ENCODE measurements around the gene NFE2L3. TPM values are rescaled to one million over a fixed set of nuclear protein-coding genes. Genes with fewer than 3 reads are reported as not detected.
"Not testable (repeated sequence)": the region's sequence is repeated elsewhere in the genome, so short reads cannot be mapped to it uniquely, and the experiment has no call there.

Gene NFE2L3
- total RNA-seq, 2 donors from 2014 or later, result 13.0 to 24.0 TPM

DNA sequence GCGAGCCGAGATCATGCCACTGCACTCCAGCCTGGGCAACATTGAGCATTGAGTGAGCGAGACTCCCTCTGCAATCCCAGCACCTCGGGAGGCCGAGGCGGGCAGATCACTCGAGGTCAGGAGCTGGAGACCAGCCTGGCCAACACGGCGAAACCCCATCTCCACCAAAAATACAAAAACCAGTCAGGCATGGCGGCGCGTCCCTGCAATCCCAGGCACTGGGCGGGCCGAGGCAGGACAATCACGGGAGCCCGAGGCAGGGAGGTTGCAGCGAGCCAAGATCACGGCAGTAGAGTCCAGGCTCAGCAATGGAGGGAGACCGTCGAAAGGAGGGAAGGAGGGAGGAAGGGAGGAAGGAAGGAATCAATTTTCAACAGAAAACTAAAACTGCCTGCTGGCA lies 25.3 kb downstream of the NFE2L3 start:
- H3K27ac Mint-ChIP-seq, result peak overlapping the region in 1 of 2 donors; percentile 93

DNA sequence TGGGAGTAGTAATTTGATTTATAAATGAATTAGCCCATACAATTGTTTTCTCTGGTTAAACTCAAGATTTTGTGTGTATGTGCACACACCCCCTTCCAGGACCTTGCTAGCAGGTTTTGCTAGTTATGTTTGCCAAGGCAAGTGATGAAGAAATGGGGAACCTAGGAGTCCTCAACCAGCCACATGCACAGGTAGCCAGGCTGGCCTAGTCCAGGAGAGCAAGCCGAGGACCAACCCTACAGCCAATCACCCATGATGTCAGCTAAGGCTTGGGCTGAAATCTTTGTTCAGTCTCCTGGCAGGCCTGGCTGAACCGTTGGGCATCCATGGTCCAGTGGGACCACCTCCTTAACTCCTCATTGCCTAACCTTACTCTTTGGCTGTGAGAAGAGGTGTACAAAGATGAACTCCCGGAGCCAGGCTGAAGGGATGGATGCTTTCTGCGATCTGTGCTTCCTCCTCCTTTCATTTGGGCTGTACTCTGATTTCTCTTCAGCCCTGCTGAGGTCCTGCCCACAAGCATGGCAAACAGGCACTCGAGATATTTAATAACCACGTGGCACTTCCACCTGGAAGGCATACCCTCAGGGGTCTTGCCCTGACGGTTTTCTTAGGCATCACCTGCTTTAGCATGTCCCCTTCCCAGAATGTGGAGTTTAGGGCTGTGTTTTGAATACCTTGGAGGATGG lies 26.4 kb downstream of the NFE2L3 start:
- H3K36me3 Mint-ChIP-seq, result peaks cover 0 to 6% of the 10 kb centered on the region in 2 donors
- ATAC-seq (peak in 1 of 2 donors; percentile 19), DNase-seq (ENCODE audit: low spot score in 2 of 2) (no peak)
- peak overlapping the region in 1 of 2 donors; percentile 36 for H3K27ac Mint-ChIP-seq
- H3K9me3 Mint-ChIP-seq, result no peaks in the 10 kb centered on the region

More for the DNA sequence above, 25.3 kb downstream of the NFE2L3 start:
- not testable (repeated sequence) for ATAC-seq; DNase-seq (ENCODE audit: low spot score in 2 of 2); H3K36me3 Mint-ChIP-seq; H3K9me3 Mint-ChIP-seq

DNA sequence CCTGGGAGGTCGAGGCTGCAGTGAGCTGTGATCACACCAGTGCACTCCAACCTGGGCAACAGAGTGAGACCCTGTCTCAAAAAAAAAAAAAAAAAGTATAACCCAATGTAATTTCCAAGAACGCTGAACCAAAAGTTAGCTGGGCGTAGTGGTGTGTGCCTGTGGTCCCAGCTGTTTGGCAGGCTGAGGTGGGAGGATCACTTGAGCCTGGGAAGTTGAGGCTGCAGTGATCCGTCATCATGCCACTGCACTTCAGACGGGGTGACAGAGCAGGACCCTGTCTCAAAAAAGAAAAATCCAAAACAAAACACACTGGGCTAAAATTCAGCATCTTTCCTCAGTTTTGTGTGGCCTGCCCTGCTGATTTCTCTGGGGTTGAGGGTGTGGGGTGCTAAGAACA lies 27.4 kb downstream of the NFE2L3 start:
- Mint-ChIP-seq H3K9me3 (no peaks in the 10 kb centered on the region), H3K36me3 (peaks cover 0 to 9% of the 10 kb centered on the region in 2 donors), H3K27ac (no peak overlapping the region)
- DNase-seq (ENCODE audit: low spot score in 2 of 2) (no peak), ATAC-seq (peak in 1 of 2 donors; percentile 7)

DNA sequence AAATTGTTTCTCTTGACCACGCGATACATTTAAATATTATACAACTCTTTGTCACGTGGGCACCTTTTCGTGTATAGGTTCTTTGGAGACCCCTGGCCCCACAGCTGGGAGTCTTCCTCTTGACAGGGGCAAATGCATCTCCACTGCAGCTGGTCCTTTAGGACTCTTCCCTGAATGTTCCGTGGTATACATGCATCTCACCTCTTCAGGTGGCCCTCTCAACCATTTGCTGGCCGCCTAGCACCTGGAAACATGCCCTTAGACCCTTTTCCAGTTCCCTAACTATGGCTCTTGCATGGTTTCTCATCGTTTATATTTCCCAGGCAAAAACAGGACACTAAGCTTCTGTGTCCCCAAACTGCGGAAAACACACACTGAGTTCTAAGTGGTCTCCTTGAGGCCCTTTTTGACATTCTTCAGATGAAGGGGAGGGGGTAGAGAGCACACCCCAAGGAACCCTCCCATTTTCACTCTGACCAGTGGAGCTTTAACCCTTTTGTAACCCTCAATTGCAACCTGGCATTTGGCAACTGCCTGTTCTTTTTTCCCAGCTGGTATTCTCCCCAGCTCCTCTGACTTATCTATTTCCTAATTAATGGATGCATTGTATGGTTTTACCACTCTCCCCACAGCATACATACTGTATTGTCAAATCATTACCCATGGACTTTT lies 28.0 kb downstream of the NFE2L3 start:
- H3K36me3 Mint-ChIP-seq, result peaks cover 0 to 15% of the 10 kb centered on the region in 2 donors

DNA sequence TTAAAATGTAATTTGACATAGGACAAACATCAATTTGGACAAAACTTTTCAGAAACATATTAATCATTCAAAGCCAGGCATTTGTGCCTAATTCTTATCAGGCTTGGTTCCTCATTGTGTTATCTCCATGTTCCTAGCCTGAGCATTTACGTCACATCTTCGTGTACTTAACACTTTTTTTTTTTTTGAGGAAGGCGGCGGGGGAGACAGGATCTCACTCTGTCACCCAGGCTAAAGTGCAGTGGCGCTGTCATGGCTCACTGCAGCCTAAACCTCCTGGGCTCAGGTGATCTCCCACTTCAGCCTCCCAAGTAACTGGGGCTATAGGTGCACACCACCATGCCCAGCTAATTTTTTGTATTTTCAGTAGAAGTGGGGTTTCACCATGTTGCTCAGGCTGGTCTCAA lies 28.8 kb downstream of the NFE2L3 start:
- Mint-ChIP-seq H3K27ac (peak overlapping the region; percentile 23 to 47), H3K36me3 (peaks cover 0 to 23% of the 10 kb centered on the region in 2 donors), H3K9me3 (no peaks in the 10 kb centered on the region)
- ATAC-seq, result no peak
- DNase-seq (ENCODE audit: low spot score in 2 of 2), result no peak

More for the DNA sequence above, 28.0 kb downstream of the NFE2L3 start:
- H3K27ac Mint-ChIP-seq, result peak overlapping the region; percentile 24 to 47
- DNase-seq (ENCODE audit: low spot score in 2 of 2) (no peak), ATAC-seq (peak in 1 of 2 donors; percentile 17)
- H3K9me3 Mint-ChIP-seq, result no peaks in the 10 kb centered on the region

DNA sequence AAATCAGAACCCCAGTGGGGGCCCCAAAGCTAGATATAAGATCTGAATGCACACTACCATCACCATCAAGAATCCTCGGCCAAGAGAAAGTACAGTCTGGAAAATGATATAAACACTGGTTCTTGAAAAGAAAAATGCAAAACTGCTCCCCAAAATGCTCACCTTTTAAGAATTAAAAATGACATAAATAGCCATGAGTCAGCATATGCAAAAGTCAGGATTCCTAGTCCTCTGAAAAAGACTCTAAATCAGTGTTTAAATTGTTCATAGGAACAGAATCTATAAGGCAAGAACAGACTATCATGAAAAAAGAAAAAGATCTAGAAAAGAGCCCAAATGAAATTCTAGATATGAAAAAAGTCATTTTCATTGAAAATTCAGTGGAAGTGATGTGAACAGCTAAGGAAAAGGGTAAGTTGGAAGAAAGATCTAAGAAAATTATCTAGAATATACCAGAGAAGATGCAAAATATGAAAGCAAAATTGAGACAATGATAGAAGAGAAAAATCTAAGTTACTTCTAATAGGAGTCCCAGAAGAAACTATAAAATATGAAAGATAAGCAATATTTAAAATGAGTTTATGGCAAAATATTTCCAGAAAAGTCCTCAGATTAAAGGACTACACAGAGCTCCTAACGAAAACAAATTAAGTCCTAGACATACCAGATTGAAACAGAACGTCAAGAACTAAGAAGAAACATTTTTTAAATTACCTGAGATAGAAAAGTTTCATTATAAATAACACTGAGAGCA lies 29.7 kb downstream of the NFE2L3 start:
- H3K27ac Mint-ChIP-seq, result peak overlapping the region; percentile 47 to 87

DNA sequence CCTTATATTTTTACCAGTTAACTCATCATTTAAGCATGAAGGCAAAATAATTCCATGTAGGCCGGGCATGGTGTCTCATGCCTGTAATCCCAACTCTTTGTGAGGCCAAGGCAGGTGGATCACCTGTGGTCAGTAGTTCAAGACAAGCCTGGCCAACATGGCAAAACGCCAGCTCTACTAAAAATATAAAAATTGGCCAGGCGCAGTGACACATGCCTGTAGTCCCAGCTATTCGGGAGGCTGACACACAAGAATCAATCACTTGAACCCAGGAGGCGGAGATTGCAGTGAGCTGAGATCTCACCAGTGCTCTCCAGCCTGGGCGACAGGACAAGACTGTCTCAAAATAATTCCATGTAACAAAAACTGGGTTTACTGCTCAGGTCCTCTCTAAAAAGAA lies 30.3 kb downstream of the NFE2L3 start:
- H3K36me3 Mint-ChIP-seq, result peaks cover 0 to 26% of the 10 kb centered on the region in 2 donors
- DNase-seq (ENCODE audit: low spot score in 2 of 2), result no peak
- ATAC-seq, result no peak
- no peaks in the 10 kb centered on the region for H3K9me3 Mint-ChIP-seq
- H3K27ac Mint-ChIP-seq, result peak overlapping the region in 1 of 2 donors; percentile 87

More for the DNA sequence above, 29.7 kb downstream of the NFE2L3 start:
- DNase-seq (ENCODE audit: low spot score in 2 of 2) (no peak), ATAC-seq (no peak)
- Mint-ChIP-seq H3K36me3 (peaks cover 0 to 27% of the 10 kb centered on the region in 2 donors), H3K9me3 (no peaks in the 10 kb centered on the region)

DNA sequence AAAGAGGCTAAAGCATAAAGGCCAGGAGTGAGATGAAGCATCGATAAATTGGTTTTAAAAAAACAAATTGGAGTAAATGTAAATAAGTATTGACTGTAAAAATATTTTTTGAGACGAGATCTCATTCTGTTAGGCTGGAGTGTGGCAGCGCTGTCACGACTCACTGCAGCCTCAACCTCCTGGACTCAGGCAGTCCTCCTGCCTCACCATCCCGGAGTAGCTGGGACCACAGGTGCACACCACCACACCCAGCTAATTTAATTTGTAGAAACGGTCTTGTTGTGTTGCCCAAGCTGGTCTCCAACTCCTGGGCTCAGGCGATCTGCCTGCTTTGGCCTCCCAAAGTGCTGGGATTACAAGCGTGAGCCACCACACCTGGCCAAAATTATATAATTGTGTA lies 30.7 kb downstream of the NFE2L3 start:
- H3K9me3 Mint-ChIP-seq, result no peaks in the 10 kb centered on the region
- DNase-seq (ENCODE audit: low spot score in 2 of 2) (no peak), ATAC-seq (no peak)
- peaks cover 0 to 22% of the 10 kb centered on the region in 2 donors for H3K36me3 Mint-ChIP-seq
- H3K27ac Mint-ChIP-seq, result peak overlapping the region in 1 of 2 donors; percentile 87

DNA sequence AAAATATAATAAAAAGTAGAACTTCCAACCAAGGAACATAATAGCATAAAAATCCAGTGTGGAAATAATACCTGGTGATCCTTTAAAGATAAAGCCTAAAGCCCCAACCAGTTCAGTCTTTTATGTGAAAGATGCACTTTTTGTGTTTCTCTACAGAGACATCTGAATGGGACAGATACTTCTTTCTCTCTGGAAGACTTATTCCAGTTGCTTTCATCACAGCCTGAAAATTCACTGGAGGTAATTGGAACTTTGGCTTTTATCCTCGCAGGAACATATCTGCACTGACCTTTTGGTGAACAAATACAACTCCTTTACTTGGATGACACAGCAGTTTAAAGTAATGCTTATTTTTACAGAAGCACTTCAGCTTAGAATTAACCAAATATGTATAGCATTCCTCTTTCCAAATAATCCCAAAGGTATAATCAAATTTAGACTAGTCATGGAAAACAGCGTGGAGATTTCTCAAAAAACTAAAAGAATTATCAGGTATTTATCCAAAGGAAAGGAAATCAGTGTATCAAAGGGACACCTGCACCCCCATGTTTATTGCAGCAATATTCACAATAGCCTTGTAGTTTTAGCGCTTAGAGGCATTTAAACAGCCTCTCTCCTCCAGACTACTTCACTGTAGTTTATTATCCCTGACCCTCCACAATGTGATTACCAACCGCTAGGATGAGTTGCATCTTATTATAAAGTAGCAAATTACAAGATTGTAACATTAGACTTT lies 31.7 kb downstream of the NFE2L3 start:
- no peak for ATAC-seq
- peak overlapping the region; percentile 73 to 92 for H3K27ac Mint-ChIP-seq
- H3K36me3 Mint-ChIP-seq, result peaks cover 0 to 30% of the 10 kb centered on the region in 2 donors
- no peaks in the 10 kb centered on the region for H3K9me3 Mint-ChIP-seq
- DNase-seq (ENCODE audit: low spot score in 2 of 2), result no peak

DNA sequence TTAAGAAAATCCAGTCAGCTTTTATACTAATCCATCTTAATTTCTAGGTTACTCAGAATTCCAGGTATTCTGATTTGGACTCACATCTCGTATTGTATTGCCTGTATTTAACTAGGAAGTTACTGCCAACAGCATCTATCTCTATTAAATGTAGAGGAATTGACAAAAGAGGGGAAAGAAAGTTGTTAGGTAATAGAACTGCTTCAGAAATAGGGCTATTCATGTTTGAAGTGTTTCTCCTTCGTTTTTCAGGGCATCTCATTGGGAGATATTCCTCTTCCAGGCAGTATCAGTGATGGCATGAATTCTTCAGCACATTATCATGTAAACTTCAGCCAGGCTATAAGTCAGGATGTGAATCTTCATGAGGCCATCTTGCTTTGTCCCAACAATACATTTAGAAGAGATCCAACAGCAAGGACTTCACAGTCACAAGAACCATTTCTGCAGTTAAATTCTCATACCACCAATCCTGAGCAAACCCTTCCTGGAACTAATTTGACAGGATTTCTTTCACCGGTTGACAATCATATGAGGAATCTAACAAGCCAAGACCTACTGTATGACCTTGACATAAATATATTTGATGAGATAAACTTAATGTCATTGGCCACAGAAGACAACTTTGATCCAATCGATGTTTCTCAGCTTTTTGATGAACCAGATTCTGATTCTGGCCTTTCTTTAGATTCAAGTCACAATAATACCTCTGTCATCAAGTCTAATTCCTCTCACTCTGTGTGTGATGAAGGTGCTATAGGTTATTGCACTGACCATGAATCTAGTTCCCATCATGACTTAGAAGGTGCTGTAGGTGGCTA lies 32.5 kb downstream of the NFE2L3 start:
- not testable (repeated sequence) for DNase-seq (ENCODE audit: low spot score in 2 of 2); H3K9me3 Mint-ChIP-seq
- ATAC-seq, result peak; percentile 1 to 46
- peak overlapping the region; percentile 73 to 92 for H3K27ac Mint-ChIP-seq
- H3K36me3 Mint-ChIP-seq, result peaks cover 0 to 38% of the 10 kb centered on the region in 2 donors

DNA sequence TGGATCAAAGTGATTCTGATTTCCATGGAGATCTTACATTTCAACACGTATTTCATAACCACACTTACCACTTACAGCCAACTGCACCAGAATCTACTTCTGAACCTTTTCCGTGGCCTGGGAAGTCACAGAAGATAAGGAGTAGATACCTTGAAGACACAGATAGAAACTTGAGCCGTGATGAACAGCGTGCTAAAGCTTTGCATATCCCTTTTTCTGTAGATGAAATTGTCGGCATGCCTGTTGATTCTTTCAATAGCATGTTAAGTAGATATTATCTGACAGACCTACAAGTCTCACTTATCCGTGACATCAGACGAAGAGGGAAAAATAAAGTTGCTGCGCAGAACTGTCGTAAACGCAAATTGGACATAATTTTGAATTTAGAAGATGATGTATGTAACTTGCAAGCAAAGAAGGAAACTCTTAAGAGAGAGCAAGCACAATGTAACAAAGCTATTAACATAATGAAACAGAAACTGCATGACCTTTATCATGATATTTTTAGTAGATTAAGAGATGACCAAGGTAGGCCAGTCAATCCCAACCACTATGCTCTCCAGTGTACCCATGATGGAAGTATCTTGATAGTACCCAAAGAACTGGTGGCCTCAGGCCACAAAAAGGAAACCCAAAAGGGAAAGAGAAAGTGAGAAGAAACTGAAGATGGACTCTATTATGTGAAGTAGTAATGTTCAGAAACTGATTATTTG lies 33.3 kb downstream of the NFE2L3 start:
- H3K9me3 Mint-ChIP-seq, result no peaks in the 10 kb centered on the region
- H3K36me3 Mint-ChIP-seq, result peaks cover 3 to 41% of the 10 kb centered on the region in 2 donors
- ATAC-seq (peak; percentile 6 to 68), DNase-seq (ENCODE audit: low spot score in 2 of 2) (no peak)
- peak overlapping the region; percentile 73 to 92 for H3K27ac Mint-ChIP-seq

DNA sequence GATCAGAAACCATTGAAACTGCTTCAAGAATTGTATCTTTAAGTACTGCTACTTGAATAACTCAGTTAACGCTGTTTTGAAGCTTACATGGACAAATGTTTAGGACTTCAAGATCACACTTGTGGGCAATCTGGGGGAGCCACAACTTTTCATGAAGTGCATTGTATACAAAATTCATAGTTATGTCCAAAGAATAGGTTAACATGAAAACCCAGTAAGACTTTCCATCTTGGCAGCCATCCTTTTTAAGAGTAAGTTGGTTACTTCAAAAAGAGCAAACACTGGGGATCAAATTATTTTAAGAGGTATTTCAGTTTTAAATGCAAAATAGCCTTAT lies 33.8 kb downstream of the NFE2L3 start:
- H3K9me3 Mint-ChIP-seq, result no peaks in the 10 kb centered on the region
- H3K36me3 Mint-ChIP-seq, result peaks cover 8 to 46% of the 10 kb centered on the region in 2 donors
- peak overlapping the region; percentile 73 to 92 for H3K27ac Mint-ChIP-seq
- no peak for DNase-seq (ENCODE audit: low spot score in 2 of 2)
- ATAC-seq, result no peak

DNA sequence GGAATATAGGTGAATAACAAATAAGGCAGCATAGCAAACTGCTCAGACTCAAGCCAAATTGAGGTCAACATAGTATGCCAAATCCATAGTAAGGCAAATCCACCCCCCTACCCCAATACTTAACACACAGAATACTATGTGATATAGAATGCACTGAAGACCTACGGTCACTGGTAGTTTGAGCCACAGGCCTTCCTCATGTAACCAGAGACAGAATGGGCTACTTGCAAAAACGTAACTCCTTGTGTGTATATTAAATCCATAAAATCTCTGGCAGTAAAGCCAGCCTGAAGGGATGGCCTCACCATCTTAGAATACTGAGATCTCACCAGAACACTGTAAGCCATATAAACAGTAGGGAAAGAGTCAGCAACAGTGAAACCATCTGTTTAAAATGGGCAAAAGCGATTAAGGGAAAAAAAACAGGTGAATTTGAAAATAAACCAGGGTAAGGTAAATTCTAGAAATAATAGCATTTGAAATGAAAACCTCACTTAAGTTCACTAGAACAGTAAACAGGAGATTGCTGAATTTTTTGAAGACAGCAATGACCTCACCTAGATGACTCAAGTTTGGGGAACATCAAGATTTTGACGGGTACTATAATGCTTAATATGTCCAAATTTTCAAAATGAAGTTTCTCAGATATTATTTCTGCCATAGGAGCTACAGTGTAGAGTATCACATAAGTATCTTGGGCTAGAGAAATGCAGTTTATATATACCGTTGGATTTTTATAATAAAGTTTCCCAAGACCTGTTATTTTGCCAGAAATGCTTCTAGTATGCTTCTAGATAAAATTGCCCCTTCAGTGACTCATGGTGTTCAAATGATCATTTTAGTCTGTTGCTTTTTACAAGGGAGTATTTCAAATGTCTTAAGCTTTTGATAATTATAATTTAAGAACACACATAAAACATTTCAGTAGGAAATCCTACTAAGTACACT lies 34.6 kb downstream of the NFE2L3 start:
- ATAC-seq, result peak in 1 of 2 donors; percentile 4
- Mint-ChIP-seq H3K27ac (peak overlapping the region; percentile 82 to 97), H3K36me3 (peaks cover 10 to 55% of the 10 kb centered on the region in 2 donors), H3K9me3 (no peaks in the 10 kb centered on the region)
- DNase-seq (ENCODE audit: low spot score in 2 of 2), result no peak

Measured in activated naive CD4-positive, alpha-beta T cell treated with anti-CD3 and anti-CD28 coated beads, Interleukin-2, amount 50 U/mL, for 72 hours (primary cell).